ENCODE measurements around the gene SOD2.

DNA sequence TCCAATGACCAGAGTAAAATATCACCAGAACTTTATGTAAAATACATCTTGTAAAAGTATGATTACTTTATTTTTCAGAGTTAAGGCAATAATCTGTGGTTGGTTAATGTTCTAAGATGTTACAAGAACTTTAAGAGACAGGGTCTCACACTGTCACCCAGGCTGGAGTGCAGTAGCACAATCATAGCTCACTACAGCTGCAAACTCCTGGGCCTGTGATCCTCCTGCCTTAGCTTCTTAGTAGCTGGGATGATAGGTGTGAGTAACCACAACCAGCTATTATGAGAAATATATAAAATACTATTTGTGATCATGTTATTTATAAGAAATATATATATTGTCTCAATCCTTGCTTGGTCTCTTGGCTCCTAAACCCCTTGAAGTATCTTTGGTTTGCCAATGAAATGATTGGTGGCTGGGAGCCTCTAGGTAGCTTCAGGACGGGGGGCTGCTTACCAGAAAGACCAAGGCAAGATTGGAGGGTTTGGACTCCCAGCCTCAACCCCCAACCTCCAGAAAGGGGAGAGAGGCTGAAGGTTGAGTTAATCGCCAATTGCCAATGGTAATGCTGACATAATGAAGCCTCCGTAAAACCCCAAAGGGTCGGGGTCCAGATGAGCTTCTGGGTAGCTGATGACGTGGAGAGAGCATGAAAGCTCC lies 15.4 kb downstream of the SOD2 start:
- TF ChIP-seq POLR2AphosphoS5 (IDR thresholded peaks at IDR 0.05) = no peak
- TF ChIP-seq POLR2A (IDR thresholded peaks at IDR 0.05) = no peak
